H9 (cell line): Measurements from ENCODE around the gene PHOX2B. TPM values are rescaled to one million over a fixed set of nuclear protein-coding genes. Genes with fewer than 3 reads are reported as not detected.

Experiments
- DNase-seq: peaks from one replicate; pipeline ENCODE4 v3.0.0-alpha.2; 2017
- H2AFZ ChIP-seq: one replicate; pipeline ENCODE4 v1.6.1; 2013; ENCODE audit warnings: mild to moderate bottlenecking, low read length, control low read depth, moderate library complexity
- H2AK5ac ChIP-seq: 2 replicates; pipeline ENCODE4 v1.6.1; 2013; ENCODE audit warnings: low read length, control low read depth, mixed read lengths; ENCODE audit not compliant: insufficient read length
- H2BK120ac ChIP-seq: one replicate; pipeline ENCODE4 v1.6.1; 2013; ENCODE audit warnings: low read depth, mild to moderate bottlenecking, low read length, control low read depth, inconsistent platforms; ENCODE audit not compliant: poor library complexity, severe bottlenecking
- H2BK12ac ChIP-seq: 2 replicates; pipeline ENCODE4 v1.6.1; 2013; ENCODE audit warnings: low read length, control low read depth, mixed read lengths, low read depth; ENCODE audit not compliant: insufficient read length
- H2BK15ac ChIP-seq: 2 replicates; pipeline ENCODE4 v1.6.1; 2013; ENCODE audit warnings: low read depth, low read length, control low read depth
- H2BK20ac ChIP-seq: one replicate; pipeline ENCODE4 v1.6.1; 2013; ENCODE audit warnings: low read depth, mild to moderate bottlenecking, low read length, control low read depth, inconsistent platforms; ENCODE audit not compliant: poor library complexity, severe bottlenecking
- H2BK5ac ChIP-seq: 2 replicates; pipeline ENCODE4 v1.6.1; 2013; ENCODE audit warnings: low read length, control low read depth, mixed read lengths; ENCODE audit not compliant: insufficient read length
- H3K14ac ChIP-seq: 2 replicates; pipeline ENCODE4 v1.6.1; 2013; ENCODE audit warnings: low read length, control low read depth; ENCODE audit not compliant: insufficient read depth
- H3K18ac ChIP-seq: 2 replicates; pipeline ENCODE4 v1.6.1; 2013; ENCODE audit warnings: low read depth, mild to moderate bottlenecking, mixed read lengths, low read length, control low read depth; ENCODE audit not compliant: insufficient read length
- H3K23ac ChIP-seq: 2 replicates; pipeline ENCODE4 v1.6.1; 2013; ENCODE audit warnings: low read length, control low read depth, mixed read lengths, low read depth; ENCODE audit not compliant: insufficient read length
- H3K23me2 ChIP-seq: 2 replicates; pipeline ENCODE4 v1.6.1; 2013; ENCODE audit warnings: low read depth, mild to moderate bottlenecking, mixed read lengths, low read length, control low read depth; ENCODE audit not compliant: insufficient read length, poor library complexity, severe bottlenecking
- H3K27ac ChIP-seq: 2 replicates; pipeline ENCODE4 v1.5.1; 2013; ENCODE audit warnings: low read length, control low read depth, mixed read lengths, low read depth; ENCODE audit not compliant: insufficient read length
- H3K27me3 ChIP-seq: 2 replicates; pipeline ENCODE4 v1.6.1; 2013; ENCODE audit warnings: low read length, control low read depth, inconsistent platforms; ENCODE audit not compliant: insufficient read depth
- H3K4ac ChIP-seq: 2 replicates; pipeline ENCODE4 v1.6.1; 2013; ENCODE audit warnings: low read depth, mild to moderate bottlenecking, control low read depth, inconsistent platforms, low read length, moderate library complexity
- H3K4me1 ChIP-seq: 2 replicates; pipeline ENCODE4 v1.6.1; 2013; ENCODE audit warnings: low read length, control low read depth, inconsistent platforms; ENCODE audit not compliant: insufficient read depth
- H3K4me2 ChIP-seq: 2 replicates; pipeline ENCODE4 v1.6.1; 2013; ENCODE audit warnings: low read length, control low read depth, mixed read lengths; ENCODE audit not compliant: insufficient read length, insufficient read depth
- H3K56ac ChIP-seq: 2 replicates; pipeline ENCODE4 v1.6.1; 2013; ENCODE audit warnings: low read depth, mild to moderate bottlenecking, mixed read lengths, low read length, control low read depth; ENCODE audit not compliant: insufficient read length
- H3K79me1 ChIP-seq: 2 replicates; pipeline ENCODE4 v1.6.1; 2013; ENCODE audit warnings: low read depth, mild to moderate bottlenecking, moderate library complexity, low read length, control low read depth, inconsistent platforms; ENCODE audit not compliant: insufficient read depth, poor library complexity, severe bottlenecking
- H3K79me2 ChIP-seq: 2 replicates; pipeline ENCODE4 v1.6.1; 2013; ENCODE audit warnings: low read length, control low read depth, inconsistent platforms; ENCODE audit not compliant: insufficient read depth
- H3K9ac ChIP-seq: 2 replicates; pipeline ENCODE4 v1.6.1; 2013; ENCODE audit warnings: low read length, control low read depth, mixed read lengths; ENCODE audit not compliant: insufficient read length; ENCODE audit errors: extremely low read depth
- H3K9me3 ChIP-seq: one replicate; pipeline ENCODE4 v1.6.1; 2013; ENCODE audit warnings: low read depth, low read length, inconsistent platforms; ENCODE audit not compliant: control insufficient read depth
- H3T11ph ChIP-seq: one replicate; pipeline ENCODE4 v1.6.1; 2013; ENCODE audit warnings: mild to moderate bottlenecking, low read length, control low read depth, inconsistent platforms
- H4K20me1 ChIP-seq: one replicate; pipeline ENCODE4 v1.6.1; 2013; ENCODE audit not compliant: control insufficient read depth, insufficient read length, insufficient read depth
- H4K5ac ChIP-seq: 2 replicates; pipeline ENCODE4 v1.6.1; 2013; ENCODE audit warnings: low read depth, mild to moderate bottlenecking, mixed read lengths, low read length, control low read depth; ENCODE audit not compliant: insufficient read length
- H4K8ac ChIP-seq: replicated peaks from 2 replicates; pipeline ENCODE4 v1.6.1; 2013; ENCODE audit warnings: low read length, control low read depth, mixed read lengths, low read depth; ENCODE audit not compliant: insufficient read length
- H4K91ac ChIP-seq: 2 replicates; pipeline ENCODE4 v1.6.1; 2013; ENCODE audit warnings: low read depth, mild to moderate bottlenecking, moderate library complexity, mixed read lengths, low read length, control low read depth; ENCODE audit not compliant: insufficient read length
- H3K27ac Mint-ChIP-seq, 3 experiments: 2 replicates in 2 of 3; 3 replicates in 1 of 3; pipeline ENCODE4 v1.8.0; 2020 to 2021; ENCODE audit warnings: mixed read lengths in 3 of 3, mild to moderate bottlenecking in 1 of 3, moderate library complexity in 1 of 3
- H3K27me3 Mint-ChIP-seq: 2 replicates; pipeline ENCODE4 v1.8.0; 2021; ENCODE audit warnings: low read depth, mild to moderate bottlenecking, moderate library complexity, mixed read lengths
- H3K36me3 Mint-ChIP-seq, 3 experiments: 2 replicates in 2 of 3; 3 replicates in 1 of 3; pipeline ENCODE4 v1.8.0; 2020 to 2021; ENCODE audit warnings: low read depth in 3 of 3, mixed read lengths in 3 of 3; ENCODE audit not compliant: insufficient read depth in 1 of 3
- H3K4me1 Mint-ChIP-seq, 2 experiments: 2 replicates each; pipeline ENCODE4 v1.8.0; 2020; ENCODE audit warnings: mixed read lengths in 2 of 2
- H3K4me3 Mint-ChIP-seq, 2 experiments: 2 replicates in 1 of 2; 3 replicates in 1 of 2; pipeline ENCODE4 v1.8.0; 2020 to 2021; ENCODE audit warnings: mild to moderate bottlenecking in 2 of 2, mixed read lengths in 2 of 2, moderate library complexity in 1 of 2
- H3K9me3 Mint-ChIP-seq, 2 experiments: 2 replicates in 1 of 2; 3 replicates in 1 of 2; pipeline ENCODE4 v1.8.0; 2020; ENCODE audit warnings: mild to moderate bottlenecking in 2 of 2, mixed read lengths in 2 of 2, moderate library complexity in 1 of 2
- WGBS: extraction: QIAGEN DNeasy Blood & Tissue Kit; methylation state at CpG from one replicate; pipeline ENCODE4 v1.1.7; 2013; ENCODE audit warnings: missing lambda C conversion rate, low lambda C conversion rate, mixed read lengths; ENCODE audit not compliant: insufficient read length; ENCODE audit errors: extremely low coverage; 5-methylcytosine and 5-hydroxymethylcytosine counted together
- total RNA-seq: library from RNA; stranded (reverse); gene quantifications from 2 replicates; pipeline ENCODE4 v1.2.1, GENCODE V29; 2021
- TF ChIP-seq, protein P1 (sequence below): fragments of 200-600 bp; sonication (generic); conservative IDR thresholded peaks from 3 replicates; pipeline ENCODE4 v1.8.0; 2021; ENCODE audit warnings: antibody characterized with exemption, mild to moderate bottlenecking

Gene PHOX2B
- total RNA-seq, 1 experiment from 2014 or later = not detected

DNA sequence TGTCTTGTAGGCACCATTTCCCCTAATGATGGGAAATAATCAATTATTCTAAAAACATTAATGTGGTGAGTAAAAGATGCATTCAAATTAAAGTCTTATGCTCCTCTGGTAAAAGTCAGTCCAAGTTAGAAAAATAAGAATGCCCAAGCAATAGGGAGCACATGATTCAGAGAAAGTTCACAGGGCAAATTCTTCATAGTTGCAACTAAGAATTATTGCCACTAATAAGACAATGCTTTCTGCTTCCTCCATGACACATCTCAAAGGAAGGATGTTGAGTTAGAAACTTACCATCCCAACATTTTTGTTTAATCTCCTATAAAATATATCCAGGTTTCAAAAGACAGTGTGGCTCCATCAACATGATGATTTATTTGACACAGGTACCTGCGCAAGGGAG lies 26.3 kb downstream of the PHOX2B start:
- Mint-ChIP-seq H3K4me1 (no peaks in the 10 kb centered on the region), H3K27me3 (peaks cover 71% of the 10 kb centered on the region), H3K36me3 (no peaks in the 10 kb centered on the region), H3K9me3 (peaks cover 5 to 6% of the 10 kb centered on the region in 2 experiments), H3K27ac (no peak overlapping the region), H3K4me3 (no peak overlapping the region)
- H2AFZ ChIP-seq = no peak overlapping the region
- H3K23ac ChIP-seq = no peak overlapping the region
- no peak overlapping the region for H2AK5ac ChIP-seq
- H4K5ac ChIP-seq = no peak overlapping the region
- no peaks in the 10 kb centered on the region for H3K9me3 ChIP-seq
- H3K27ac ChIP-seq = no peak overlapping the region
- H3K4me2 ChIP-seq = no peak overlapping the region
- no CpG with 5 or more reads among the region's 1 CpG for WGBS
- H3K27me3 ChIP-seq = 0 out of 2 replicates have a peak, but pooled peaks cover 3% of the 10 kb centered on the region
- H3K79me2 ChIP-seq = no peaks in the 10 kb centered on the region
- TF ChIP-seq, protein P1, sequence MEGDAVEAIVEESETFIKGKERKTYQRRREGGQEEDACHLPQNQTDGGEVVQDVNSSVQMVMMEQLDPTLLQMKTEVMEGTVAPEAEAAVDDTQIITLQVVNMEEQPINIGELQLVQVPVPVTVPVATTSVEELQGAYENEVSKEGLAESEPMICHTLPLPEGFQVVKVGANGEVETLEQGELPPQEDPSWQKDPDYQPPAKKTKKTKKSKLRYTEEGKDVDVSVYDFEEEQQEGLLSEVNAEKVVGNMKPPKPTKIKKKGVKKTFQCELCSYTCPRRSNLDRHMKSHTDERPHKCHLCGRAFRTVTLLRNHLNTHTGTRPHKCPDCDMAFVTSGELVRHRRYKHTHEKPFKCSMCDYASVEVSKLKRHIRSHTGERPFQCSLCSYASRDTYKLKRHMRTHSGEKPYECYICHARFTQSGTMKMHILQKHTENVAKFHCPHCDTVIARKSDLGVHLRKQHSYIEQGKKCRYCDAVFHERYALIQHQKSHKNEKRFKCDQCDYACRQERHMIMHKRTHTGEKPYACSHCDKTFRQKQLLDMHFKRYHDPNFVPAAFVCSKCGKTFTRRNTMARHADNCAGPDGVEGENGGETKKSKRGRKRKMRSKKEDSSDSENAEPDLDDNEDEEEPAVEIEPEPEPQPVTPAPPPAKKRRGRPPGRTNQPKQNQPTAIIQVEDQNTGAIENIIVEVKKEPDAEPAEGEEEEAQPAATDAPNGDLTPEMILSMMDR = no peak
- H4K20me1 ChIP-seq = no peaks in the 10 kb centered on the region
- H3K79me1 ChIP-seq = no peaks in the 10 kb centered on the region
- H4K91ac ChIP-seq = no peak overlapping the region
- H3K18ac ChIP-seq = no peak overlapping the region
- no peak overlapping the region for H3T11ph ChIP-seq
- no peak overlapping the region for H4K8ac ChIP-seq
- no peaks in the 10 kb centered on the region for H3K23me2 ChIP-seq
- H3K4me1 ChIP-seq = no peaks in the 10 kb centered on the region
- H3K56ac ChIP-seq = no peak overlapping the region
- no peak overlapping the region for H2BK20ac ChIP-seq
- no peak overlapping the region for H2BK12ac ChIP-seq
- H3K9ac ChIP-seq = no peak overlapping the region
- DNase-seq = no peak
- H2BK120ac ChIP-seq = no peak overlapping the region
- H3K14ac ChIP-seq = no peak overlapping the region
- no peak overlapping the region for H2BK5ac ChIP-seq
- H2BK15ac ChIP-seq = no peak overlapping the region
- no peak overlapping the region for H3K4ac ChIP-seq
